Spleen (tissue), 11 donors: ENCODE results near the gene C11orf21. TPM values are rescaled to one million over a fixed set of nuclear protein-coding genes. Genes with fewer than 3 reads are reported as not detected.

Source experiments
- DNase-seq: peaks from one replicate; pipeline ENCODE4 v3.0.0-alpha.2; 2020
- H3K27ac ChIP-seq, 8 donors: fragments of 200-600 bp; sonication (generic) in 7 of 8; 1 replicate in 4 of 8; 2 replicates in 4 of 8; pipeline versions ENCODE4 v1.5.0 to v1.8.0; 2016 to 2021; ENCODE audit warnings: inconsistent platforms in 4 of 8, mild to moderate bottlenecking in 4 of 8, moderate library complexity in 1 of 8
- H3K27me3 ChIP-seq, 7 donors: fragments of 200-600 bp; sonication (generic) in 6 of 7; replicated peaks in 1 of 7; 1 replicate in 4 of 7; 2 replicates in 3 of 7; pipeline versions ENCODE4 v1.5.0 to v1.8.0; 2016 to 2021; ENCODE audit warnings: inconsistent platforms in 3 of 7, mild to moderate bottlenecking in 1 of 7
- H3K36me3 ChIP-seq, 6 donors: fragments of 200-600 bp; sonication (generic) in 5 of 6; 1 replicate in 4 of 6; 2 replicates in 2 of 6; pipeline versions ENCODE4 v1.5.0 to v1.8.0; 2016 to 2021; ENCODE audit warnings: inconsistent platforms in 2 of 6
- H3K4me1 ChIP-seq, 6 donors: fragments of 200-600 bp; sonication (generic) in 5 of 6; 1 replicate in 3 of 6; 2 replicates in 3 of 6; pipeline versions ENCODE4 v1.5.0 to v1.8.0; 2016 to 2021; ENCODE audit warnings: inconsistent platforms in 3 of 6
- H3K4me3 ChIP-seq, 8 donors: fragments of 200-600 bp; sonication (generic) in 7 of 8; 1 replicate in 4 of 8; 2 replicates in 4 of 8; pipeline versions ENCODE4 v1.5.0 to v1.8.0; 2016 to 2021; ENCODE audit warnings: inconsistent platforms in 4 of 8, mild to moderate bottlenecking in 4 of 8, moderate library complexity in 2 of 8
- H3K9me3 ChIP-seq, 8 donors: fragments of 200-600 bp; sonication (generic) in 7 of 8; 1 replicate in 4 of 8; 2 replicates in 4 of 8; pipeline versions ENCODE4 v1.5.0 to v1.8.0; 2016 to 2021; ENCODE audit warnings: inconsistent platforms in 4 of 8
- CTCF ChIP-seq, 11 experiments: fragments of 200-600 bp in 7 of 11; fragments of 450-650 bp in 4 of 11; sonication (generic) in 4 of 11; IDR thresholded peaks in 8 of 11; conservative IDR thresholded peaks in 3 of 11; 1 replicate in 7 of 11; 2 replicates in 4 of 11; pipeline versions ENCODE4 v1.4.0 to v1.8.0; 2016 to 2021; ENCODE audit warnings: antibody characterized with exemption in 11 of 11, inconsistent platforms in 4 of 11, mild to moderate bottlenecking in 1 of 11
- POLR2A ChIP-seq, 3 donors: fragments of 450-650 bp; IDR thresholded peaks; one replicate each; pipeline ENCODE4 v1.5.1; 2017; ENCODE audit warnings: antibody characterized with exemption in 3 of 3, mild to moderate bottlenecking in 1 of 3
- POLR2AphosphoS5 ChIP-seq, 3 donors: sonication (generic); formaldehyde crosslinking; IDR thresholded peaks; one replicate each; pipeline ENCODE4 v1.5.1; 2017; ENCODE audit warnings: antibody characterized with exemption in 3 of 3
- WGBS, 5 donors: extraction: QIAGEN DNeasy Blood & Tissue Kit in 3 of 5; methylation state at CpG; one replicate each; pipeline versions ENCODE4 v1.1.5 to v1.1.7; 2013 to 2018; 5-methylcytosine and 5-hydroxymethylcytosine counted together
- intact Hi-C: fragments of 100-400 bp; cut with DNase I; formaldehyde crosslinking; loops from one replicate; pipeline ENCODE4 v1.15.0; 2023; ENCODE audit warnings: low total_unique reads
- polyA plus RNA-seq, 3 donors: library from polyadenylated mRNA; stranded (reverse); fragments of 200-250 nt; gene quantifications; one replicate each; pipeline ENCODE4 v1.2.1, GENCODE V29; 2013
- total RNA-seq, 7 donors: library from RNA; depleted of rRNA in 3 of 7; stranded (reverse); fragments of >200 nt in 3 of 7; fragmentation: NEBNext Ultra II Directional in 4 of 7; extraction: Animal tissue kit (Norgen Biotek cat#: 25700) in 4 of 7; gene quantifications; one replicate each; pipeline versions ENCODE4 v1.1.0 to v1.2.1, GENCODE V29; 2016 to 2021
- donor health status: healthy with polysubstance abuse.
- donor health status: DM: no; HTN: no; CAD: no; lungs with moderate emphysema.
- donor health status: DM: no; HTN: no; CAD: no.
- donor health status: Bipolar disorder and iron deficiency.
- donor health status: healthy.
- donor health status: DM: no; HTN: no; CAD: no.
- donor health status: DM: yes; HTN: yes; CAD: no.

Gene C11orf21
- total and polyA plus RNA-seq, 10 donors, result 8.6 to 24.9 (median 17.1) TPM

GRCh38 chr11:2275334-2276279 lies 26.1 kb downstream of the C11orf21 start:
- Histone ChIP-seq H3K27me3 (peaks cover 2 to 32% (median 16%) of the 10 kb centered on the region in 7 donors), H3K4me1 (peaks cover 3 to 12% (median 8%) of the 10 kb centered on the region in 6 donors), H3K36me3 (no peaks in the 10 kb centered on the region), H3K9me3 (peaks cover 0 to 19% (median 12%) of the 10 kb centered on the region in 8 donors), H3K4me3 (no peak overlapping the region), H3K27ac (no peak overlapping the region)
- WGBS, 5 donors, result 86 to 93% (median 90%) methylated on average over 28 to 30 of the region's 30 CpGs
- DNase-seq, result no peak
- TF ChIP-seq POLR2AphosphoS5 (IDR thresholded peaks at IDR 0.05), result no peak
- no peak for TF ChIP-seq CTCF (IDR thresholded peaks at IDR 0.05 in 8 of 11, conservative IDR thresholded peaks at IDR 0.05 in 3 of 11)
- no peak for TF ChIP-seq POLR2A (IDR thresholded peaks at IDR 0.05)
- intact Hi-C loops, result no loop called here

GRCh38 chr11:2273771-2274170 lies 27.9 kb downstream of the C11orf21 start:
- Histone ChIP-seq H3K4me1 (peaks cover 7 to 30% (median 26%) of the 10 kb centered on the region in 6 donors), H3K27ac (no peak overlapping the region), H3K4me3 (no peak overlapping the region), H3K27me3 (peaks cover 7 to 51% (median 34%) of the 10 kb centered on the region in 7 donors), H3K9me3 (peaks cover 0 to under 1% (median 0%) of the 10 kb centered on the region in 8 donors), H3K36me3 (no peaks in the 10 kb centered on the region)
- no peak for DNase-seq
- WGBS, 5 donors, result 82 to 90% (median 86%) methylated on average over 12 of the region's 12 CpGs
- no peak for TF ChIP-seq CTCF (IDR thresholded peaks at IDR 0.05 in 8 of 11, conservative IDR thresholded peaks at IDR 0.05 in 3 of 11)
- no peak for TF ChIP-seq POLR2AphosphoS5 (IDR thresholded peaks at IDR 0.05)
- TF ChIP-seq POLR2A (IDR thresholded peaks at IDR 0.05), result no peak
- intact Hi-C loops, result no loop called here

GRCh38 chr11:2273311-2273710 lies 28.4 kb downstream of the C11orf21 start:
- intact Hi-C loops, result no loop called here
- 85 to 95% (median 93%) methylated on average over 15 of the region's 15 CpGs for WGBS, 5 donors
- H3K27me3 ChIP-seq, result peaks cover 7 to 55% (median 37%) of the 10 kb centered on the region in 7 donors
- H3K9me3 ChIP-seq, result no peaks in the 10 kb centered on the region
- no peak for DNase-seq
- H3K27ac ChIP-seq, result no peak overlapping the region
- no peak overlapping the region for H3K4me3 ChIP-seq
- no peak for TF ChIP-seq POLR2AphosphoS5 (IDR thresholded peaks at IDR 0.05)
- TF ChIP-seq CTCF (IDR thresholded peaks at IDR 0.05 in 8 of 11, conservative IDR thresholded peaks at IDR 0.05 in 3 of 11), result no peak
- TF ChIP-seq POLR2A (IDR thresholded peaks at IDR 0.05), result no peak
- no peaks in the 10 kb centered on the region for H3K36me3 ChIP-seq
- H3K4me1 ChIP-seq, result peaks cover 10 to 35% (median 31%) of the 10 kb centered on the region in 6 donors

- WGBS, 5 donors, result 78 to 91% (median 89%) methylated on average over 7 of the region's 7 CpGs
- Histone ChIP-seq H3K36me3 (no peaks in the 10 kb centered on the region), H3K4me1 (peaks cover 11 to 39% (median 33%) of the 10 kb centered on the region in 6 donors), H3K27me3 (peaks cover 7 to 59% (median 40%) of the 10 kb centered on the region in 7 donors), H3K9me3 (no peaks in the 10 kb centered on the region), H3K4me3 (no peak overlapping the region), H3K27ac (no peak overlapping the region)
- intact Hi-C loops, result no loop called here
- no peak for DNase-seq
- TF ChIP-seq POLR2AphosphoS5 (IDR thresholded peaks at IDR 0.05) (no peak), CTCF (IDR thresholded peaks at IDR 0.05 in 8 of 11, conservative IDR thresholded peaks at IDR 0.05 in 3 of 11) (no peak), POLR2A (IDR thresholded peaks at IDR 0.05) (no peak)
Measured at GRCh38 chr11:2272946-2273280, 28.8 kb downstream of the C11orf21 start.
